Stimulated activated CD4-positive, alpha-beta T cell treated with anti-CD3 and anti-CD28 coated beads, Interleukin-4, amount 100 ng/mL, for 1 hour (primary cell): ENCODE data around the gene PEDS1.
"Not testable (repeated sequence)": the region's sequence is repeated elsewhere in the genome, so short reads cannot be mapped to it uniquely, and the experiment has no call there.

Experiments used
- DNase-seq: peaks from one replicate; pipeline ENCODE4 v3.0.0-alpha.2; 2020

Gene PEDS1

DNA sequence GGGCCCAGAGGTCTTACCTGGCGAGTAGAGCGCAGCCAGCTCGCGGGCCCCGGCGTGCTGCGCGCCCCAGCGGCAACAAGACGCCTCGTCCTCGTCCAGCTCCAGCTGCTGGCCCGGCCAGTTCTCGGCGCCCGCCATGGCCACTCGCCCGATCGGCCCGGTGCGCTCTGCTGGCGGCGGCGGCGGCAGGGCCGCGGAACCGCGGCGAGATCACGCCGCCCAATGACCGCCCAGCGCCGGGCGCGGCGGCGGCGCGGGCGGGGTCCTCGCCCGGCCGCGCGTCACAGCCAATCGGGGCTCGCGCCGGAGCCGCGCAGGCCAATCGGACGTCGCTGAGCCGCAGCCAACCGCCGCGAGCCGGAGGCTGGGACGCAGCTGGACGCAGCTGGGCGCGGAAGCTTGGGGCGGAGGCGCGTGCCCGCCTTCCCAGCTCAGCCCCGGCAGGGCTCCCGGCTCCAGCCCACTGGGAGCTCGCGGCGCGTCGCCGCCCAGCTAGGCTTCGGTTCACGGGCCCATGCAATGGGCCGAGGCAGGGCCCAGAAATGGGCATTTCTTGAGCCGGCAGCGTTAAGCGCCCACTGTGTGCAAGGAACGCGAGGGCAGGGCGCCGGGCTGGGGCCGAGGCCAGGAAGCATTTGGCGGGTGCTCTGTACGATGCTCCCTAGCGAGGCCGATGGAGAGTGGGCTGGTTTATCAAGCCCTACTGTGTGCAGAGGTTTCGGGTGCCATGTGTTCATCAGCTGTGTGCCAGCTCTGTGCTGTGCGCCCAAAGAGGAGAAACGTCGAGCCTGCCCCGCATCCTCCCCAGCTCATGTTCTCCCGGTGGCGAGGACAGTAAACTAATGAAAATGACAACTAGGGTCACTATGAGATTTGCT is at the start of gene PEDS1:
PEDS1 (minus strand) TSS at position 224 of the 878 bp plus-strand sequence; CDS start at position 138, 86 bp downstream.
- DNase-seq: peak; percentile 83

DNA sequence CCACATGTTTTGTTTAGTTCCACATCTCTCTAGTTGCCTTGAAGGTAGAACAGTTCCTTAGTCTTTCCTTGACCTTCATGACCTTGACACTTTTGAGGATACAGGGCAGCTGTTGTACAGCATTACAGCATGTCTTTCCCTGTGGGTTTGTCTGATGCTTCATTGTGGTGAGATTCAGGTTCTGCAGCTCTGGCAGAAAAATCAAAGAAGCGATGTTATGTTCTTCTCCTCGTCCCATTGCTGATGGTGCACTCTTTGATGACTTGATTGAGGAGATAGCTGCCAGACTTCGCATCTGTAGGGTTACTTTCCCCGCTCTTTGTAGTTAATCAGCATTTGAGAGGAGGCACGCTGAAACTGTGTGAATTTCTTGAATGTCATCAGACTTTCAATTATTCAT is 49.2 kb upstream of the PEDS1 start:
- no peak for DNase-seq

DNA sequence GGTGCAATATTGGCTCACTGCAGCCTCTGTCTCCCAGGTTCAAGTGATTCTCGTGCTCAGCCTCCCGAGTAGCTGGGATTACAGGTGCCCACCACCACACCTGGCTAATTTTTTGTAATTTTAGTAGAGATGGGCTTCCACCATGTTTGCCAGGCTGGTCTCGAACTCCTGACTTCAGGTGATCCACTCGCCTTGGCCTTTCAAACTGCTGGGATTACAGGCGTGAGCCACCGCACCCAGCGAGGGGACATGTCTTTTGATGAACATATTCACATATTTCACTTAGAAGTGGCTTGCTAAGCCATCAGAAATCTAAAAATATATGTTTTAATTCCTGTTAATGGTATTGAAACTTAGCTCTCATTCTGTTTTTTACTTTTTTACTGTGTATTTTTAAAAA is 48.2 kb upstream of the PEDS1 start:
- DNase-seq: not testable (repeated sequence)

DNA sequence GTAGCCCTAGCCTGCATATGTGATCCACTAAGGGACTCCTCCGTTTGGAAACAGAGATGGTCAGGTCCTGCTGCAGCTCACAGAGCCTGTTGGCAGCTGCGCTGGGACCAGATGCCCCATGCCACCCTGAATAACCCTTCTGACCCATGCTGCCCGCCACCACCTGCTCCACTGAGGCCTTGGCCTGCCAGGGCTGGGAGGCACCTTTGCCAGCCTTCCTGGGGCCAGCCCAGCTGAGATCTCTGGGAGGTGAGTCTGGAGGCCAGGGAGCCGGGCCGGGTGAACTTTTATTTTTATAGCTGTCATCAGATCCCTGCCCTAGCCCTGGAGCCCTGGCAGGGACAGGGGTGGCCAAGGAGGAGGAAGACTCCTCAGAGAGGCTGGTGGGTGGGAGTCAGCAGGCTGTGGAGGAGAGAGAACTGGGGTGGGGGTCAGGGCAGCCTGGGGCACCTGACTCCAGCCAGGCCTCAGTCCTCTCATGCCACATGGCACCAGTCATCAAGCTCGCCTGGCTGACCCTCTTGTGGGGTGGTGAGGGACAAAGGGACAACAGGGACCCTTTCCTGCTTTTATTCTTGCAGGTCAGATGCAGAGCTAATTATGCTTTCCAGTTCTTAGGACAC is 47.1 kb upstream of the PEDS1 start:
- DNase-seq: no peak

DNA sequence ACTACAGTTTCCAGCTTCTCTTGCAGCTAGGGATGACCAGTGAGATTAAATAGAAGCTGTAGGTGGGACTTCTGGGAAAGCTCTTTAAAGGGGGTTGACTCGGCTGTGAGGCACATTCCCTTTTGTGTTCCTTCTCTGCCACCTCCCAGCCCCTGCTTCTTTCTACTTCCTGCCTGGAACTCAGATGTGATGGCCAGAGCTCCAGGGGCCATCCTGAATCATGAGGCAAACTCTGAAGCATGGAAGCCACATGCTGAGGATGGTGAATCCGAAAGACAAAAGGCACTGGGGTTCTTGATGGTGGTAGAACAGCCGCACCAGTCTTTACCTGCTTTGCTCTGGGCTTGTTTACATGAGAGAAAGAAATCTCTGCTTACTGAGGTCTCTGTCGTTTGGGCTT is 46.2 kb upstream of the PEDS1 start:
- no peak for DNase-seq

DNA sequence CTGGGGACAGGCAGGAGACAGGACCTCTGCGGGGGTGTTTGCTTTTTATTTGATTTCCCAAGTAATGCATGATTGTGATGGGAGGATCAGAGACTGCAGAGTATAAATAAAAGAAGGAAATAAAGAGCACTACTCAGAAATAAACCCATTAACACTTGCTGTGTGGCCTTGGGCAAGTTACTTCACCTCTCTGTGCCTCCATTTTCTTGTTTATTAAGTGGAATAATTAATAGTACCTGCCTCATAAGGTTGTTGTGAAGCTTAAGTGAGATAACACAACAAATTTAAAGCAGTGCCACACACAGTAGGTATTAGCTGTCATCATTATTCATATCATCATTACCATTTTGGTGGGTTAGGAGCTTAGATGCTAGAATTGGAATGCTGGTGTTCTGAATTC is 45.2 kb upstream of the PEDS1 start:
- no peak for DNase-seq

DNA sequence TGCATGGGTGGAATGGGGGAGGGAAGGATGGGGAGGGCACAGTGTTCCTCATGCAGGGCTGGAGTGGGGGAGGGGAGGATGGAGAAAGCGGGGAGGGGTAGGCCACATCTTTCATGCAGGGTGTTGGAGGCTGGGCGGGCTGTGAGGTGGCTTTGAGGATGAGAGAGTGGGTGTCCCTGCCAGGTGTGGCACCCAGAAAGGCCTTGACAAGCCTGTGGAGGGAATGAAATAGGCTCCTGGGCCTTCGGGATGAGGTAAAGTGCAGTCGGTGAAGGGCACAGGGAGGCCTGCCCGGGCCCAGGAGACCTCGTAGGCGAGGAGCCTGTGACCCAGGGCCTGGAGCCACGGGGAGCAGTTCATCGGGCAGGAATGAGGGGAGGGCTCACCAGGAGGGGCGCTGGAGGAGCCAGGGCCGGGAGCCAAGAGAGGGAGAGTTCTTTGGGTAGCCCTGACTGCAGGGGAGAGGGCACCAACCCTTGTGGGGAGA is 44.7 kb upstream of the PEDS1 start:
- no peak for DNase-seq

DNA sequence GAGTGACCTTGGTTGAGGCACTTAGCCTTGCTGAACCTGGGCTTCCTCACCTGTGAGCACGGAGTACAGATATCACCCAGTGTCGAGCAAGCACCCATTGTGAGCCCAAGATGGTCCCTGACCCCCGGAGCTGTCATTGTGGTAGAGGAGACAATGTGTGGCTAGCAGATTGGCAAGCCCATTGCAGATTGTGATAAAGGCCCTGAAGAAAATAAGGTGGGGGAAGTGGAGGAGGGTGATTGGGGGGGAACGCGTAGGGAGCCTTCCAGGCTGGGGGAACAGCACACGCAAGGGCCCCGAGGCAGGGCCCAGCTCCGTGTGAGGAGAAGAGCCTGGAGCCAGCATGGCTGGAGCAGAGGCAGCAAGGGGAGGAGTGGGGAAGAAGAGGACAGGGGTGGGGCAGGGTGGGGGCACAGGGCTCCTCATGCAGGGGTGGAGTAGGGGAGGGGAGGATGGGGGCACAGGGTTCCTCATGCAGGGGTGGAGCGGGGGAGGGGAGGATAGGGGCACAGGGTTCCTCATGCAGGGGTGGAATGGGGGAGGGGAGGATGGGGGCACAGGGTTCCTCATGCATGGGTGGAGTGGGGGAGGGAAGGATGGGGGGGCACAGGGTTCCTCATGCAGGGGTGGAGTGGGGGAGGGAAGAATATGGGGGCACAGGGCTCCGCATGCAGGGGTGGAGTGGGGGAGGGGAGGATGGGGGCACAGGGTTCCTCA is 44.1 kb upstream of the PEDS1 start:
- DNase-seq: no peak

DNA sequence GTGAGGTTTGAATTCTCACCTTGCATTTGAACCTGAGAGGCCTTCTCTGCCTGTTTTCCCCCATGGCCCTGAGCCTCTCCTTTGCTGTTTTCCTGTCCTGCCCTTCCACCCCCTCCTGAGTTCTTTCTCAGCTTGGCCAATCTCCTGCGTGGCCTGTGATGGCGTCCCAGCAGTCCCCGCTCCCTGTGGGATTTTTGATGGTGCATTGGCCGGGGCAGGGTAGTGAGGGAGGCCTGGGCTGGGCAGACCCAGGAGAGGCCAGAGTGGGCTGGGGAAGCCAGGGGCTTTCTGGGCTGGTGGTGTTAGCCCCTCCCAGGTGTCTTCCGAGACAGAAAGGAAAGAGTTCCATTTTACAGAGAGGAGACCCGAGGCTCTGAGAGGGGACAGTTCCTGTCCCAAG is 43.4 kb upstream of the PEDS1 start:
- DNase-seq: no peak

DNA sequence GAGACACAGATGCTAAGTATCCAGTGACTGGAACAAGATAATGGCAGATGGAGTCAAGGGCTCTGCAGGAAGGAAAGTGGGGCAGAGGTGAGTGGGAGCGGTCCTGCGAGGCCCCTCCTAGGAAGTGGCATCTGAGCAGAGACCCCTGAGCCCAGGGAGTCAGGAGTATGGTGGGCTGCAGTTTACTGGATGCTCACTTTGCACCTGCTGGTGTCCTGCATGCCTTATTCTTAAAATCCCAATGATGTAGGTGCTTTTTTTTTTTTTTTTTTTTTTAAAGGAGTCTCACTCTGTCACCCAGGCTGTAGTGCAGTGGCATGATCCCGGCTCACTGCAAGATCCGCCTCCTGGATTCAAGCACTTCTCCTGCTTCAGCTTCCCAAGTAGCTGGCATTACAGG is 42.7 kb upstream of the PEDS1 start:
- no peak for DNase-seq

DNA sequence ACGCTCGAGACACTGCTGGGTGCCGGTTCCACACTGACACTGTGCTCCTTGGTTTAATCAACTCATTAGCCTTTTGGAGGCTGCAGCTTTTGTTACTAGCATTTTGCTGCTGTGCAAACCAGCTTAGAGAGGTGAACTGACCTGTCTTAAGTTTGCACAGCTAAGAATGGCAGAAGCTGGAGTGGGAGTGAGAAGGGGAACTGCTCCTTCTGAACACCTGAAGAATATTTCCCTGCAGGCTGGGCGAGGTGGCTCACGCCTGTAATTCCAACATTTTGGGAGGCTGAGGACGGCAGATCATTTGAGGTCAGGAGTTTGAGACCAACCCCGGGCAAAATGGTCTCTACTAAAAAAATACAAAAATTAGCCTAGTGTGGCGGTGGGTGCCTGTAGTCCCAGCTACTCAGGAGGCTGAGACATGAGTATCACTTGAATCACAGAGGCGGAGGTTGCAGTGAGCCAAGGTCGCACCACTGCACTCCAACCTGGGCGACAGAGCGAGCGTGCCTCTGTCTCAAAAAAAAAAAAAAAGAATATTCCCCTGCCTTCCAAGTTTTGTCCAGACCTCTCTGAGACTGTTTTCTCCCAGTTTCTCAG is 42.1 kb upstream of the PEDS1 start:
- no peak for DNase-seq

DNA sequence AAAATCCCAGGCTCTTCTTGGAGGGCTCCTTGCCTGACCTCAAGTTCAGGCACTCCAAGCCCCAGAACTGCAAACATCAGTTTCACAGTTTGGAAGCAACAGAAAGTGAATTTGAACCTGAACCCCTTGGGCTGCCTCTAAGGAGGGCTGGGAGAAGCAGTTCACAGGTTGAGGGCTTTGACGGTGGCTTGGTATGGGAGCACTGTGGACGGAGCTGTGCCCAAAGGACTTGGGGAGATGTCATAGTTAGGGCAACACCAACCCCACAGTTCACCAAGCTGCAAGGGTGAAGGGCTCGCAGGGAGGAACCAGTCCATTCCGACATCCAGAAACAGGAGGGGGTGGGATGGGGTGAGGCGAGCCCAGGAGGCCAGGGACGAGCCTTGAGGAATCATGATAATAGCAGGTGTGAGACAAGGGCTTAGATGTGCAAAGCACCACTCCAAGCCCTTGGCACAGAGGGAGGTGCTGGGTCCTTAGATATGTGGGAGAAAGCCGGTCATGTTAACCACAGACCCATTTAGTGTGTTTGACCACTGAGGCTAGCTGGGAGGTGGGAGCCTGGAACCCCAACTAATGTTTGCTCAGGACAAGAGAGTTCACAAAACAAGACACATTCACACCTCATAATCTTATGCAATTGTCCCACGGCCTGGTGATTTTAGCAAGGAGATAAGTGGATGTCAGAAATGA is 41.5 kb upstream of the PEDS1 start:
- no peak for DNase-seq

DNA sequence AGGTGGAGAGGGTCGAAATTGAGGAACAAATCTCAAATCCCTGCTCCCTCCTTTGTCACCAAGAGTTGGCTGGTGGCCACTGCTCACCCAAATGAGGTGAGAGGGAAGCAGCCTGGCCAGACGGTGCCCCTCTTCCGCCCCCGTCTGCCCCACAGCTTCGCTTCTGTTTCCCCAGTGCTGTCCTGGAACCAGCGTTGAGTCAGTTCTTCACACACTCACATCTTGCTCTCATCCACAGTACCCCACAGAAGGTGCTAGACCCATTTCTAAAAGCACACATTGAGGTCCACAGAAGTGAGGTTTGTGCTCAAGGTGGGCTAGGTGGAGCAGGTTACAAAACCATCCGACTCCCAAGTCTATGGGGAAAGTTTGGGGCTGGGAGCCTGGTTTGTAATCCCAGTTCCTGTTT is 40.9 kb upstream of the PEDS1 start:
- DNase-seq: no peak

DNA sequence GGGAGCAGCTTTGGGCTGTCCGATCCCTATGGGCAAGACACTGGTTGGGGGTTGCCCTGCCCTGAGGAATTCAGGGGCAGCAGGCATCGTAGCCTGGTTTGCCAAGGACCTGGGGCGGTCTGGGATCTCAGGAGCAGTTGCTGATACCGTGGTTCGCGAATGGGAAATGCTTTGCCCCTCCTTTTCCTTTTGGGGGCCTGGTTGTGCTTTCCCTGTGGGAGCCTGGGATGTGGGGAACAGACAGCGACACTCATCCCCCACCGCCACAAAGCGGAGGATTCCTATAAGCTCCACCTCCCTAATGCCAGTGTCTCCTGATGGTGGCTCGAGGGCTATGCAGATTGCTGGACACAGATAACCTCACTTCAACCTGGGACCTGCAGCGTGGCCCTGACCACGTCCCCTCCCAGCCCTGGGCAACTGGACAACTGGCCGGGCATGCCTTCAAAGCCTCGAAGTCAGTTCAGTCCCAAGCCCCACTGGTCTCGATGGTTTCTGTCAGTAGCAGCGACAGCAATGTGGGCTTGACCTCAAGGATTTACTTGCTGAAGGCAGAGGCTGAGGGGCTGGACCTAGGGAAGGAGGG is 40.4 kb upstream of the PEDS1 start:
- no peak for DNase-seq

DNA sequence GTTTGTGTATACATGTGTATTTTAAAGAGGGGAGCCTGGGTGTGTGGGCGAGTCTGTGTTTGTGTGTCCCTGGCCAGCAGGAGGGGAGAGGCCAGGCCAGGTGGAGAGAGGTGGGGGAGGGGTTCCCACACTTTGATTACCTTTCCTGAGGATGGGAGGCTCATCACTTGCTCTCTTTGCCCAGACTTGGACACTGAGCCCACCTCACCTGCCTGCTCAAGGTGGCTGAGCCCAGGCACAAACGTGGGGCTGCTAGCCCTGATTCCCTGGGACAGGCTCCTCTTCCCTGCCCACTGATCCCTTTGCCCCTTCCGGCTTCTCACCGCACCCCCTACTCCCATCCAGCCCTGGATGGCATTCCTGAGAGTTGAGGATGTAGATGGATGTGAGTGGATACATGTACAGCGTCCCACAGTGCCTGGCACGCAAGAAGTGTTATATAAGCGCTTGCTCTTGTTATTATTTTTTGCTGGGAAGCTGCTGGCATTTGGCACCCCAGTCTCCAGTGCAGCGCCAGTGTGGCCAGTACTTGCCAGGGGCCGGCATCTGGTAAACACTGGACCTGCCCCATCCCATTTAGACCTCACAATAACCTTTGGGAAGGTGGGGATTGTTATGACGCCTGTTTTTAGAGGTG is 39.8 kb upstream of the PEDS1 start:
- no peak for DNase-seq

DNA sequence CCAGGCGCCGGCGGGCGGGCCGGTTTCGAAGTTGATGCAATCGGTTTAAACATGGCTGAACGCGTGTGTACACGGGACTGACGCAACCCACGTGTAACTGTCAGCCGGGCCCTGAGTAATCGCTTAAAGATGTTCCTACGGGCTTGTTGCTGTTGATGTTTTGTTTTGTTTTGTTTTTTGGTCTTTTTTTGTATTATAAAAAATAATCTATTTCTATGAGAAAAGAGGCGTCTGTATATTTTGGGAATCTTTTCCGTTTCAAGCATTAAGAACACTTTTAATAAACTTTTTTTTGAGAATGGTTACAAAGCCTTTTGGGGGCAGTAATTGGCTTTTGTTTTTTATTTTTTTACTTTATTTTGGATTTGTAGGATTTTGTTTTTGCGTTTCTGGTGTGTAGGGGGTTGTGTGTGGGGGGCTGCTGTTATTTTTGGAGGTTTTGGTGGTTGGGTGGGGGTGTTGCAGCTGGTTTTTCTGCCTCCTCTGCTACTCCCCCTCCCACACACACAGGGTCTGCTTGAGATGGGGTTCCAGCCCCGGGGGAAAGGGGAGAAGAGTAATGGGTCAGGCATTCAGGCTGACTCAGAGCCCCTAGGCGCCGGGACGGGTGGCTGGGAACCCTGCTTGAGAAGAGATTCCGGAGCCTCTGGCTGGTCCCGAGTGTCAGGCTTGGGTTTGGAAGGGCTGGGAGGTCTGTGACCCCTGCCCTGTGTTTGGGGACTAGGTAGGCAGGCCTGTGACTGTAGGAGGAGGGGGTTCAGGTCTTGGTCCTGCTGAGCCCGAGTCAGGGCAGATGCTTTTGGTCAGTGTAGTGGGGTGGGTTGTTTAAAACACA is 39.1 kb upstream of the PEDS1 start:
- DNase-seq: peak; percentile 84

DNA sequence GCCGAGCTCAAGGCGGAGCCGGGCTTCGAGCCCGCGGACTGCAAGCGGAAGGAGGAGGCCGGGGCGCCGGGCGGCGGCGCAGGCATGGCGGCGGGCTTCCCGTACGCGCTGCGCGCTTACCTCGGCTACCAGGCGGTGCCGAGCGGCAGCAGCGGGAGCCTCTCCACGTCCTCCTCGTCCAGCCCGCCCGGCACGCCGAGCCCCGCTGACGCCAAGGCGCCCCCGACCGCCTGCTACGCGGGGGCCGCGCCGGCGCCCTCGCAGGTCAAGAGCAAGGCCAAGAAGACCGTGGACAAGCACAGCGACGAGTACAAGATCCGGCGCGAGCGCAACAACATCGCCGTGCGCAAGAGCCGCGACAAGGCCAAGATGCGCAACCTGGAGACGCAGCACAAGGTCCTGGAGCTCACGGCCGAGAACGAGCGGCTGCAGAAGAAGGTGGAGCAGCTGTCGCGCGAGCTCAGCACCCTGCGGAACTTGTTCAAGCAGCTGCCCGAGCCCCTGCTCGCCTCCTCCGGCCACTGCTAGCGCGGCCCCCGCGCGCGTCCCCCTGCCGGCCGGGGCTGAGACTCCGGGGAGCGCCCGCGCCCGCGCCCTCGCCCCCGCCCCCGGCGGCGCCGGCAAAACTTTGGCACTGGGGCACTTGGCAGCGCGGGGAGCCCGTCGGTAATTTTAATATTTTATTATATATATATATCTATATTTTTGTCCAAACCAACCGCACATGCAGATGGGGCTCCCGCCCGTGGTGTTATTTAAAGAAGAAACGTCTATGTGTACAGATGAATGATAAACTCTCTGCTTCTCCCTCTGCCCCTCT is 38.2 kb upstream of the PEDS1 start:
- DNase-seq: peak; percentile 65

DNA sequence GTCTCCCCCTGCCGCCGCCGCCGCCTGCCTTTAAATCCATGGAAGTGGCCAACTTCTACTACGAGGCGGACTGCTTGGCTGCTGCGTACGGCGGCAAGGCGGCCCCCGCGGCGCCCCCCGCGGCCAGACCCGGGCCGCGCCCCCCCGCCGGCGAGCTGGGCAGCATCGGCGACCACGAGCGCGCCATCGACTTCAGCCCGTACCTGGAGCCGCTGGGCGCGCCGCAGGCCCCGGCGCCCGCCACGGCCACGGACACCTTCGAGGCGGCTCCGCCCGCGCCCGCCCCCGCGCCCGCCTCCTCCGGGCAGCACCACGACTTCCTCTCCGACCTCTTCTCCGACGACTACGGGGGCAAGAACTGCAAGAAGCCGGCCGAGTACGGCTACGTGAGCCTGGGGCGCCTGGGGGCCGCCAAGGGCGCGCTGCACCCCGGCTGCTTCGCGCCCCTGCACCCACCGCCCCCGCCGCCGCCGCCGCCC is 37.6 kb upstream of the PEDS1 start:
- DNase-seq: peak; percentile 65

DNA sequence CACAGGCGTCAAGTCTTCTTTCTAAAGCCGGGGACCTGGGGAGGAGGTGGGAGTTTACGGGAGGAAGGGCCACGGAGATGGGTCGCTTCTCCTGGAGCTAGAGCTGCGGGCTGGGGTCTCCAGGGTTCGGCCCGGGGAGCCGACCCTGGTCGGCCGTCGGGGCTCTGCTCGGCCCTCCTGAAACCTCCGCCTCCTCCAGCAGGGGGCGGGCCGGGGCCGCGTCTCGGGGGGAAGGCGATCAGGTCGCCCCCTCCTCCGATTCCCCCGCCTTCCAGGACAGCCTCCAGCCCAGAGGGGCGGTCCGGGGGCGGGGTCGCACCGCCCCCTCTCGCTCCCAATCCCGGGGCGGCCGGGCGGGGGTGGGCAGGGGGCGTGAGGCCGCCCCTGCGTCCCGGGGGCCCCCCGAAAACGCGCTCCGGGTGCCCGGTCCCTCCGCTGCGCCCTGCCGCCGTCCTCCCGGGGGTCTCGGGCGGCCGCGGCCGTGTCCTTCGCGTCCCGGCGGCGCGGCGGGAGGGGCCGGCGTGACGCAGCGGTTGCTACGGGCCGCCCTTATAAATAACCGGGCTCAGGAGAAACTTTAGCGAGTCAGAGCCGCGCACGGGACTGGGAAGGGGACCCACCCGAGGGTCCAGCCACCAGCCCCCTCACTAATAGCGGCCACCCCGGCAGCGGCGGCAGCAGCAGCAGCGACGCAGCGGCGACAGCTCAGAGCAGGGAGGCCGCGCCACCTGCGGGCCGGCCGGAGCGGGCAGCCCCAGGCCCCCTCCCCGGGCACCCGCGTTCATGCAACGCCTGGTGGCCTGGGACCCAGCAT is 36.9 kb upstream of the PEDS1 start, which contains the start of gene CEBPB:
CEBPB (plus strand) TSS at position 580 of the 814 bp plus-strand sequence; CDS start at position 784, 204 bp downstream.
- DNase-seq: peak; percentile 82
